Astrocyte (in vitro differentiated cells and primary cell): ENCODE measurements around the gene FAM3D. TPM values are rescaled to one million over a fixed set of nuclear protein-coding genes. Genes with fewer than 3 reads are reported as not detected.

Experiments
- DNase-seq: peaks from one replicate; pipeline ENCODE4 v3.0.0-alpha.2; 2010; ENCODE audit warnings: low read depth
- FAIRE-seq: peaks from 2 replicates; lab custom pipeline; 2011; peaks lifted over from hg19 to GRCh38; lab: Jason Lieb, UNC
- H2AFZ ChIP-seq: 2 replicates; pipeline ENCODE4 v1.6.0; 2012; ENCODE audit warnings: low read depth, low read length, inconsistent platforms
- H3K27ac ChIP-seq: 2 replicates; pipeline ENCODE4 v1.5.1; 2011; ENCODE audit warnings: low read depth, low read length, inconsistent platforms
- H3K27me3 ChIP-seq: 2 replicates; pipeline ENCODE4 v1.6.0; 2011; ENCODE audit warnings: low read length, inconsistent platforms; ENCODE audit not compliant: insufficient read depth
- H3K36me3 ChIP-seq: 2 replicates; pipeline ENCODE4 v1.5.1; 2011; ENCODE audit warnings: low read length, inconsistent platforms; ENCODE audit not compliant: insufficient read depth
- H3K4me1 ChIP-seq: 2 replicates; pipeline ENCODE4 v1.5.1; 2011; ENCODE audit warnings: low read length, inconsistent platforms; ENCODE audit not compliant: insufficient read depth
- H3K4me2 ChIP-seq: 2 replicates; pipeline ENCODE4 v1.6.0; 2012; ENCODE audit warnings: low read length, inconsistent platforms
- H3K4me3 ChIP-seq: 2 replicates; pipeline ENCODE4 v1.5.1; 2011; ENCODE audit warnings: low read depth, mild to moderate bottlenecking, low read length, inconsistent platforms; ENCODE audit not compliant: insufficient read depth
- H3K79me2 ChIP-seq: 2 replicates; pipeline ENCODE4 v1.6.0; 2012; ENCODE audit warnings: mild to moderate bottlenecking, low read length, inconsistent platforms; ENCODE audit not compliant: insufficient read depth
- H3K9ac ChIP-seq: 2 replicates; pipeline ENCODE4 v1.6.0; 2012; ENCODE audit warnings: mild to moderate bottlenecking, low read length, inconsistent platforms
- H3K9me3 ChIP-seq: 2 replicates; pipeline ENCODE4 v1.5.1; 2012; ENCODE audit warnings: low read depth, mild to moderate bottlenecking, low read length, inconsistent platforms; ENCODE audit not compliant: insufficient read depth
- H4K20me1 ChIP-seq: 2 replicates; pipeline ENCODE4 v1.6.0; 2012; ENCODE audit warnings: low read length, inconsistent platforms; ENCODE audit not compliant: insufficient read depth
- H3K27ac Mint-ChIP-seq: one replicate; pipeline ENCODE4 v1.8.0; 2021; ENCODE audit warnings: mild to moderate bottlenecking, mixed read lengths; ENCODE audit not compliant: unreplicated experiment
- H3K27me3 Mint-ChIP-seq: one replicate; pipeline ENCODE4 v1.8.0; 2021; ENCODE audit warnings: low read depth, mixed read lengths; ENCODE audit not compliant: unreplicated experiment
- H3K36me3 Mint-ChIP-seq: one replicate; pipeline ENCODE4 v1.8.0; 2021; ENCODE audit warnings: low read depth, mixed read lengths; ENCODE audit not compliant: unreplicated experiment
- H3K4me1 Mint-ChIP-seq: one replicate; pipeline ENCODE4 v1.8.0; 2021; ENCODE audit warnings: low read depth, mixed read lengths; ENCODE audit not compliant: unreplicated experiment
- H3K4me3 Mint-ChIP-seq: one replicate; pipeline ENCODE4 v1.8.0; 2021; ENCODE audit warnings: mild to moderate bottlenecking, moderate library complexity, mixed read lengths; ENCODE audit not compliant: unreplicated experiment
- H3K9me3 Mint-ChIP-seq: one replicate; pipeline ENCODE4 v1.8.0; 2021; ENCODE audit warnings: mild to moderate bottlenecking, mixed read lengths; ENCODE audit not compliant: unreplicated experiment
- EZH2 ChIP-seq: IDR thresholded peaks from 2 replicates; pipeline ENCODE4 v1.6.1; 2012; ENCODE audit warnings: mild to moderate bottlenecking, low read length, inconsistent platforms; ENCODE audit not compliant: insufficient read depth
- total RNA-seq: library from RNA; stranded (reverse); gene quantifications from 2 replicates; pipeline ENCODE4 v1.2.1, GENCODE V29; 2021
- TF ChIP-seq, protein P1 (sequence below): IDR thresholded peaks from 2 replicates; pipeline ENCODE4 v1.5.1; 2011; ENCODE audit warnings: low read depth, mild to moderate bottlenecking, inconsistent platforms, low read length, moderate library complexity; ENCODE audit not compliant: insufficient read depth

Gene FAM3D
- total RNA-seq, 1 donor from 2014 or later, result not detected

DNA sequence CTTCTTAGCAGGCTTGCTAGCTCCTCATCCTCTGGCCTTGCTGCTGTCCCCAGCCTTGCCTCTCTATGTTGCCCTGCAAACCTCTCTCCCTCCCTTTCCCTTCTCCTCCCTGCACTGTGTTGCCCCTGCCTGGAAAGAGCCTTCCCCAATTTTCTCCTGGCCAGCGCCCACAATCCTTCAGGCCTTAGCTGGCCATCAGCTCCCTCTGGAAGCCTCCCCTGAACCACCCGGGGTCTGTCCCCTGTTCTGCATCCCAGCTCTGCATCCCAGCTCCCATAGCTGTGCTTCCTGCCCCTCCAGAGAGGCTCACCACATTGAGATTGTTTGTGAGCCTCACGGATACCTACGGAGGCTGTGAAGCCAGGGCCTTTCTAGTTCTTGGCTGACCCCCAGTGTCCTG lies 23.7 kb downstream of the FAM3D start:
- Histone ChIP-seq H3K9me3 (no peaks in the 10 kb centered on the region), H3K4me2 (no peak overlapping the region), H4K20me1 (no peaks in the 10 kb centered on the region), H3K27me3 (no peaks in the 10 kb centered on the region), H3K79me2 (no peaks in the 10 kb centered on the region), H2AFZ (no peak overlapping the region), H3K27ac (no peak overlapping the region), H3K4me1 (peaks cover 4% of the 10 kb centered on the region), H3K9ac (no peak overlapping the region), H3K36me3 (no peaks in the 10 kb centered on the region), H3K4me3 (no peak overlapping the region)
- H3K27me3 Mint-ChIP-seq, result peaks cover 20% of the 10 kb centered on the region
- H3K27ac Mint-ChIP-seq, result peak overlapping the region; percentile 26
- DNase-seq (no peak), FAIRE-seq (no peak)
- peaks cover 6% of the 10 kb centered on the region for H3K9me3 Mint-ChIP-seq
- H3K36me3 Mint-ChIP-seq, result no peaks in the 10 kb centered on the region
- peaks cover 6% of the 10 kb centered on the region for H3K4me1 Mint-ChIP-seq
- no peak for TF ChIP-seq EZH2
- TF ChIP-seq, protein P1, sequence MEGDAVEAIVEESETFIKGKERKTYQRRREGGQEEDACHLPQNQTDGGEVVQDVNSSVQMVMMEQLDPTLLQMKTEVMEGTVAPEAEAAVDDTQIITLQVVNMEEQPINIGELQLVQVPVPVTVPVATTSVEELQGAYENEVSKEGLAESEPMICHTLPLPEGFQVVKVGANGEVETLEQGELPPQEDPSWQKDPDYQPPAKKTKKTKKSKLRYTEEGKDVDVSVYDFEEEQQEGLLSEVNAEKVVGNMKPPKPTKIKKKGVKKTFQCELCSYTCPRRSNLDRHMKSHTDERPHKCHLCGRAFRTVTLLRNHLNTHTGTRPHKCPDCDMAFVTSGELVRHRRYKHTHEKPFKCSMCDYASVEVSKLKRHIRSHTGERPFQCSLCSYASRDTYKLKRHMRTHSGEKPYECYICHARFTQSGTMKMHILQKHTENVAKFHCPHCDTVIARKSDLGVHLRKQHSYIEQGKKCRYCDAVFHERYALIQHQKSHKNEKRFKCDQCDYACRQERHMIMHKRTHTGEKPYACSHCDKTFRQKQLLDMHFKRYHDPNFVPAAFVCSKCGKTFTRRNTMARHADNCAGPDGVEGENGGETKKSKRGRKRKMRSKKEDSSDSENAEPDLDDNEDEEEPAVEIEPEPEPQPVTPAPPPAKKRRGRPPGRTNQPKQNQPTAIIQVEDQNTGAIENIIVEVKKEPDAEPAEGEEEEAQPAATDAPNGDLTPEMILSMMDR, result no peak
- no peak overlapping the region for H3K4me3 Mint-ChIP-seq

DNA sequence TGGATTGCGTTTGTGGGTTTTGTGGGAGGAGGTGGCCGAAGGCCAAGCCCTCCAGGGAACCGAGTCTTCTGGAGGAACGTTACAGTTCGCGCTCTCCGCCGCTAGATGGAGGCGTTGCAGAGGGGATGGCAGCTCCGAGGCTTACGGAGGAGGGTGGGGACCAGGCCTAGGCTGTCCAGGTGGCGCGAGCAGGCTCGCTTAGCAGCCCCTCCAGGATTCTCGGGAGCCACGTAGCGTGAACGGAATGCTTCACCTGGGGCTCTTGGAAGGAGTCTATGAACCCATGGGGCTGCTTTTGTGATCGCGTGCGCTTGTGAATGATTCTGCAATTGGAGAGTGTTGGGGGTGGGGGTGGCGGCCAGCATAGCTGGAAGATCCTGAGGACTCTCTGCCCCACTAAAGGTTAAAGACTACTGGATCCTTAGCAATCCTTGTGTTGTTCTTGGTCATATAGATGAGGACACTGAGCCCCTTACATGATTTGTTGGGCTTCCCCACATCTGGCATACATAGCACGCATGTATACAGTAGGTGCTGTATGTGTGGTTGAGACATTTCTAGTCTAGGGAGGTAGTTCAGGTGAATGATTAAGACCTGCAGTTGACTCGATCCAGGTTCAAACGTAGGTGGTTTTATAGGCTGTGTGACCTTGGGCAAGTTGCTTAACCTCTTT lies 25.7 kb downstream of the FAM3D start:
- no peaks in the 10 kb centered on the region for H3K36me3 Mint-ChIP-seq
- peaks cover 6% of the 10 kb centered on the region for H3K4me1 Mint-ChIP-seq
- no peaks in the 10 kb centered on the region for H3K9me3 ChIP-seq
- no peaks in the 10 kb centered on the region for H3K27me3 ChIP-seq
- H3K4me1 ChIP-seq, result peaks cover 4% of the 10 kb centered on the region
- FAIRE-seq (peak; percentile 73), DNase-seq (peak; percentile 59)
- H3K4me3 Mint-ChIP-seq, result no peak overlapping the region
- no peaks in the 10 kb centered on the region for H4K20me1 ChIP-seq
- H3K27ac ChIP-seq, result no peak overlapping the region
- H3K9ac ChIP-seq, result no peak overlapping the region
- H3K36me3 ChIP-seq, result no peaks in the 10 kb centered on the region
- peak overlapping the region; percentile 68 for H3K4me2 ChIP-seq
- no peak overlapping the region for H3K4me3 ChIP-seq
- peaks cover 6% of the 10 kb centered on the region for H3K9me3 Mint-ChIP-seq
- no peaks in the 10 kb centered on the region for H3K79me2 ChIP-seq
- TF ChIP-seq, protein P1, result peak; percentile 90
- TF ChIP-seq EZH2, result no peak
- H3K27ac Mint-ChIP-seq, result no peak overlapping the region
- H2AFZ ChIP-seq, result peak overlapping the region; percentile 58
- H3K27me3 Mint-ChIP-seq, result peaks cover 22% of the 10 kb centered on the region

DNA sequence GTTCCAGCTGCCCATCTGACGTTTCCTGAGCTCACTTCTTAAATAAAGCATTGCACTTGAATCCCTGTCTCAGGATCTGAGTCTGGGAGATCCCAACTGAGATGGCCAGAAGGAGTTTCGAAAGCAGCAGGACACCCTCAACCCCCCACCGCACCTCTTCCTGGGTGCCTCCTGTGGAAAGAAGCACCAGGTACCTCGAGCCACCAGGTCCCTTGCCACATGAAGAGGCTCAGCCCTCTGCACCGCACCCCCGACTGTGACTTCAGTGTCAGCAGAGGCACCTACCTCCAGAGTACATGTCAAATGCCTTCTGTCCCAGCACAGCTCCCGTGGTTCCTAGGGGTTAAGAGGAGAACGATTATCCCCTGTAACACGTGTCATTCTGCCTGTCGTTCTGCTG lies 26.7 kb downstream of the FAM3D start:
- no peak overlapping the region for H3K9ac ChIP-seq
- no peaks in the 10 kb centered on the region for H3K79me2 ChIP-seq
- peaks cover 6% of the 10 kb centered on the region for H3K4me1 Mint-ChIP-seq
- H4K20me1 ChIP-seq, result no peaks in the 10 kb centered on the region
- peaks cover 4% of the 10 kb centered on the region for H3K4me1 ChIP-seq
- H3K27me3 Mint-ChIP-seq, result peaks cover 25% of the 10 kb centered on the region
- H3K4me3 Mint-ChIP-seq, result no peak overlapping the region
- no peaks in the 10 kb centered on the region for H3K36me3 ChIP-seq
- no peak overlapping the region for H2AFZ ChIP-seq
- no peak overlapping the region for H3K27ac Mint-ChIP-seq
- H3K9me3 ChIP-seq, result no peaks in the 10 kb centered on the region
- DNase-seq (no peak), FAIRE-seq (no peak)
- peaks cover 6% of the 10 kb centered on the region for H3K9me3 Mint-ChIP-seq
- H3K36me3 Mint-ChIP-seq, result no peaks in the 10 kb centered on the region
- no peak for TF ChIP-seq EZH2
- TF ChIP-seq, protein P1, result no peak
- no peaks in the 10 kb centered on the region for H3K27me3 ChIP-seq
- H3K4me3 ChIP-seq, result no peak overlapping the region
- H3K27ac ChIP-seq, result no peak overlapping the region
- no peak overlapping the region for H3K4me2 ChIP-seq
